ENCODE results near the gene TMIE. TPM values are rescaled to one million over a fixed set of nuclear protein-coding genes. Genes with fewer than 3 reads are reported as not detected.

Gene TMIE
- total and polyA plus RNA-seq, 9 of the 15 experiments (the other 6 are each of a cell fraction or from before 2014, with no cell fraction given) = not detected

DNA sequence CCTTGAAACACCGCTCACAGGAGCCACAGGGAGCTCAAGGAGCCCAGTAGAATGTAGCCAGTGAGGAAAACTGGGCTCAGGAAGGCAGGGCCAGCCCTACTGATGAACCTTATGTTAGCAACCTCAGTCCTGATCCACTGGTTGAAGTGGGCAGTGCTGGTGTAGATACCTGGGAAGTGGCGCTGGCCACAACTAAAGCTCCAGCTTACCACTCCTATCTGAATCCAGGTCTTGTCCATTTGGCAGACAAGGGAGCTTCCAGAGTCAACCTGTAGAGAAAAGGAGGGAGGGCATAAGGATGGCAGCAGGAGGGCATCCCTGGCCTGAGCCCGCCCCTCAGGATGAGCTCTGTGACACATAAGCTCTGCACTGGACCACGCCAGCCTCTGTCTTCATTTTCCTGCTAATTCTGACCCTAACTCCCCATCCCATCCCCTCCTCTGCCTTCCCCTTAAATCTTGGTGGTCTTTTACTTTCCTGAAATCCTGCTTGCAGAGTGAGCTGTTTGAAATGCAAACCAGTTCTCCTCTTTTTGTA is 18.6 kb downstream of the TMIE start:
- Histone ChIP-seq H3K9me3 (replicated peaks; ENCODE audit: control insufficient read depth, insufficient read depth, low read depth, low read length) (no peaks in the 10 kb centered on the region), H3K27me3 (ENCODE audit: control insufficient read depth in 2 of 2, insufficient read depth in 2 of 2, low read length in 2 of 2) (peaks cover 11 to 53% of the 10 kb centered on the region in 2 experiments), H3K79me2 (ENCODE audit: control insufficient read depth, insufficient read depth, low read length) (no peaks in the 10 kb centered on the region), H3K4me2 (ENCODE audit: insufficient read depth, low read length) (no peak overlapping the region), H3K9ac (ENCODE audit: insufficient read depth in 1 of 2, low read depth in 2 of 2, low read length in 2 of 2) (no peak overlapping the region), H3K4me1 (replicated peaks in 1 of 2; ENCODE audit: control insufficient read depth in 2 of 2, insufficient read depth in 2 of 2, low read length in 2 of 2) (peaks cover 0 to 10% of the 10 kb centered on the region in 2 experiments; a peak in 1 of 5 replicates), H3K36me3 (ENCODE audit: control insufficient read depth, insufficient read depth, low read length) (no peaks in the 10 kb centered on the region), H3K9me1 (ENCODE audit: control insufficient read depth, insufficient read depth, low read length) (no peaks in the 10 kb centered on the region), H3K4me3 (no peak overlapping the region), H2AFZ (ENCODE audit: low read depth, low read length) (no peak overlapping the region), H4K20me1 (replicated peaks; ENCODE audit: control insufficient read depth, insufficient read depth, low read length) (peaks cover 4% of the 10 kb centered on the region; the same call in 1 of the 2 replicates), H3K27ac (ENCODE audit: extremely low read depth, low read depth, low read length) (no peak overlapping the region)
- DNase-seq (ENCODE audit: extremely low read depth in 1 of 4, low spot score in 3 of 4) (no peak), FAIRE-seq (no peak), ATAC-seq (no peak)
- TF ChIP-seq, protein P1, sequence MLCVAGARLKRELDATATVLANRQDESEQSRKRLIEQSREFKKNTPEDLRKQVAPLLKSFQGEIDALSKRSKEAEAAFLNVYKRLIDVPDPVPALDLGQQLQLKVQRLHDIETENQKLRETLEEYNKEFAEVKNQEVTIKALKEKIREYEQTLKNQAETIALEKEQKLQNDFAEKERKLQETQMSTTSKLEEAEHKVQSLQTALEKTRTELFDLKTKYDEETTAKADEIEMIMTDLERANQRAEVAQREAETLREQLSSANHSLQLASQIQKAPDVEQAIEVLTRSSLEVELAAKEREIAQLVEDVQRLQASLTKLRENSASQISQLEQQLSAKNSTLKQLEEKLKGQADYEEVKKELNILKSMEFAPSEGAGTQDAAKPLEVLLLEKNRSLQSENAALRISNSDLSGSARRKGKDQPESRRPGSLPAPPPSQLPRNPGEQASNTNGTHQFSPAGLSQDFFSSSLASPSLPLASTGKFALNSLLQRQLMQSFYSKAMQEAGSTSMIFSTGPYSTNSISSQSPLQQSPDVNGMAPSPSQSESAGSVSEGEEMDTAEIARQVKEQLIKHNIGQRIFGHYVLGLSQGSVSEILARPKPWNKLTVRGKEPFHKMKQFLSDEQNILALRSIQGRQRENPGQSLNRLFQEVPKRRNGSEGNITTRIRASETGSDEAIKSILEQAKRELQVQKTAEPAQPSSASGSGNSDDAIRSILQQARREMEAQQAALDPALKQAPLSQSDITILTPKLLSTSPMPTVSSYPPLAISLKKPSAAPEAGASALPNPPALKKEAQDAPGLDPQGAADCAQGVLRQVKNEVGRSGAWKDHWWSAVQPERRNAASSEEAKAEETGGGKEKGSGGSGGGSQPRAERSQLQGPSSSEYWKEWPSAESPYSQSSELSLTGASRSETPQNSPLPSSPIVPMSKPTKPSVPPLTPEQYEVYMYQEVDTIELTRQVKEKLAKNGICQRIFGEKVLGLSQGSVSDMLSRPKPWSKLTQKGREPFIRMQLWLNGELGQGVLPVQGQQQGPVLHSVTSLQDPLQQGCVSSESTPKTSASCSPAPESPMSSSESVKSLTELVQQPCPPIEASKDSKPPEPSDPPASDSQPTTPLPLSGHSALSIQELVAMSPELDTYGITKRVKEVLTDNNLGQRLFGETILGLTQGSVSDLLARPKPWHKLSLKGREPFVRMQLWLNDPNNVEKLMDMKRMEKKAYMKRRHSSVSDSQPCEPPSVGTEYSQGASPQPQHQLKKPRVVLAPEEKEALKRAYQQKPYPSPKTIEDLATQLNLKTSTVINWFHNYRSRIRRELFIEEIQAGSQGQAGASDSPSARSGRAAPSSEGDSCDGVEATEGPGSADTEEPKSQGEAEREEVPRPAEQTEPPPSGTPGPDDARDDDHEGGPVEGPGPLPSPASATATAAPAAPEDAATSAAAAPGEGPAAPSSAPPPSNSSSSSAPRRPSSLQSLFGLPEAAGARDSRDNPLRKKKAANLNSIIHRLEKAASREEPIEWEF (CRISPR knock-in tag; IDR thresholded peaks at IDR 0.05) = no peak
- TF ChIP-seq, protein P2, sequence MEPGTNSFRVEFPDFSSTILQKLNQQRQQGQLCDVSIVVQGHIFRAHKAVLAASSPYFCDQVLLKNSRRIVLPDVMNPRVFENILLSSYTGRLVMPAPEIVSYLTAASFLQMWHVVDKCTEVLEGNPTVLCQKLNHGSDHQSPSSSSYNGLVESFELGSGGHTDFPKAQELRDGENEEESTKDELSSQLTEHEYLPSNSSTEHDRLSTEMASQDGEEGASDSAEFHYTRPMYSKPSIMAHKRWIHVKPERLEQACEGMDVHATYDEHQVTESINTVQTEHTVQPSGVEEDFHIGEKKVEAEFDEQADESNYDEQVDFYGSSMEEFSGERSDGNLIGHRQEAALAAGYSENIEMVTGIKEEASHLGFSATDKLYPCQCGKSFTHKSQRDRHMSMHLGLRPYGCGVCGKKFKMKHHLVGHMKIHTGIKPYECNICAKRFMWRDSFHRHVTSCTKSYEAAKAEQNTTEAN (CRISPR knock-in tag; IDR thresholded peaks at IDR 0.05) = no peak
- WGBS (ENCODE audit: insufficient coverage, low coverage, missing lambda C conversion rate) = 1% methylated on average over 4 of the region's 4 CpGs
- CTCF ChIA-PET (ENCODE audit: low intra/inter-chr PET ratio) = no interaction called here
- in situ Hi-C loops (cut with MboI) = loop anchor here (5.0 to 10.0 kb wide), 2 partner anchors 177 to 635 kb away; no protein-coding TSS in a partner anchor
- no TSS peak for BruUV-seq (replicated peaks)
- POLR2A ChIA-PET = no interaction called here
- intact Hi-C loops (cut with micrococcal nuclease) = no loop called here

All from K562 (cell line).